Cardiac fibroblast (primary cell): Measurements from ENCODE around the gene RSPH6A.
A peak's percentile ranks its signal among the peaks of the same experiment; 100 is the strongest.

Experiments
- DNase-seq, 2 donors: peaks; one replicate each; pipeline versions ENCODE4 v3.0.0 to v3.0.0-alpha.2; 2010; ENCODE audit warnings: low read depth in 2 of 2
- H3K4me3 ChIP-seq, 2 donors: replicated peaks in 1 of 2; 1 replicate in 1 of 2; 2 replicates in 1 of 2; pipeline ENCODE4 v1.5.1; 2011; ENCODE audit warnings: low read depth in 2 of 2, low read length in 2 of 2, mild to moderate bottlenecking in 2 of 2, moderate library complexity in 1 of 2
- CTCF ChIP-seq: IDR thresholded peaks from one replicate; pipeline ENCODE4 v1.5.1; 2011; ENCODE audit warnings: low read depth, mild to moderate bottlenecking, low read length, inconsistent platforms

The RSPH6A gene

GRCh38 chr19:45860359-45861259 lies 45.5 kb upstream of the RSPH6A start:
- TF ChIP-seq CTCF: no peak
- DNase-seq: no peak
- H3K4me3 ChIP-seq: no peak overlapping the region

- TF ChIP-seq CTCF: no peak
- no peak overlapping the region for H3K4me3 ChIP-seq
- no peak for DNase-seq
These were observed 39.2 kb upstream of the RSPH6A start for GRCh38 chr19:45854167-45854778.

DNA sequence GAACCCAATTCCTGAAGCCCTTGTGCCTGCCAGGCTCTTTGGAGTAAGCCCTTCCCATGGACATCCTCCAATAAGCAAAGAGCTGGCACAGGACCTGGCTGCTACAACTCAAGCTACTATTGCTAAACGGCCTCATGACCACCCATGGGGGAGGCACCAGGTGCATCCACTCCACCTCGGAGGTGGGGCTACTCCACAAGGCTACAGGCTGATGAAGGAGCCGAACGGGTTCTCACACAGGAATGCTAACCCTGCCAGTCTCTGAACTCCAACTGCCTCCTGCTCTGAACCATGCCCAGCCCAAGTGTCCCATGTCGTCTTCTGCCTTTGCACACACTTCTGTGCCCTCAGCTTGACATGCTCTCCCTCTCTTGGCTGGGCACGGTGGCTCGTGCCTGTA lies 37.9 kb upstream of the RSPH6A start:
- TF ChIP-seq CTCF: no peak
- no peak for DNase-seq
- H3K4me3 ChIP-seq: no peak overlapping the region

GRCh38 chr19:45852145-45852750 lies 37.1 kb upstream of the RSPH6A start:
- no peak for TF ChIP-seq CTCF
- H3K4me3 ChIP-seq: no peak overlapping the region
- peak in 1 of 2 donors; percentile 15 for DNase-seq

DNA sequence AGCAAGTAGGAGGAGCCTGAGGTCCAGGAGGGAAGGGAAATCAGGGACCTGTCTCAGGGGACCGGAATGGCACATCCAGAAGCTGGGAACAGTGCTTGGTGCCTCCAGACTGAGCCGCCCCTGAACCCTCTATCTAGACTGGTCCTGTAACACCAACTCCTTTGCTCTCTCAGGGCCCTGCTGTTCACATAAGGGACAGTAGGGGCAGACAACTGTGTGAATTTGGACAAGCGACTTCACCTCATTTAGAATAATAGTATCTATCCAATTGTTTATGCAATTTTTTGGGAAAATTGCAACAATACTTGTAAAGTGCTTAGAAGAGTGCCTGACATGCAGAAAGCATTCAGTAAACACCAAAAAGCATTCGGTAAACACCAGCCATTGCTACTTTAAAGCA lies 33.8 kb upstream of the RSPH6A start:
- peak; percentile 46 for TF ChIP-seq CTCF

GRCh38 chr19:45847663-45848062 lies 32.6 kb upstream of the RSPH6A start:
- no peak for TF ChIP-seq CTCF
- no peak for DNase-seq
- no peak overlapping the region for H3K4me3 ChIP-seq

More for the DNA sequence above, 33.8 kb upstream of the RSPH6A start:
- peak in 1 of 2 donors; percentile 17 for DNase-seq
- H3K4me3 ChIP-seq: no peak overlapping the region
